NCI-H82 treated with DMSO at 0.1 percent for 48 hours (cell line): ENCODE data around the gene NOB1.

Experiments
- DNase-seq: peaks from one replicate; lab custom pipeline; 2025; ENCODE audit not compliant: unreplicated experiment; lab: John Stamatoyannopoulos, UW

NOB1 gene

DNA sequence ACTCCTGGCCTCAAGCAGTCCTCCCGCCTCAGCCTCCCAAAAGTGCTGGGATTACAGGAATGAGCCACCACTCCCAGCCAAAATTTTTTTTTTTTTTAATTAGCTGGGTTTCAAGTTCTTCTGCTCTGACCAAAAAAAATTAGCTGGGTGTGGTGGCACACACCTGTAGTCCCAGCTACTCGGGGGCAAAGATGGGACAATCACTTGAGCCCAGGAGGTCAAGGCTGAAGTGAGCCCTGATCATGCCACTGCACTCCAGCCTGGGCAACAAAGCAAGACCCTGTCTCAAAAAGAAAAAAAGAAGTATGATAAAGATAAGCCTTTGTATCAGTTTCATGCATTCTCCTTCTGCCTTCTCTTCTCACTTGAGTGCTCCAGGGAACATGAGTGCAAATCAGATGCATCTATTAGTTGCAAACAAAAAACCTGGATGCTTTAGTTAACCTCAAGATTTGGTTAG is 30.3 kb downstream of the NOB1 start:
- DNase-seq, result no peak

DNA sequence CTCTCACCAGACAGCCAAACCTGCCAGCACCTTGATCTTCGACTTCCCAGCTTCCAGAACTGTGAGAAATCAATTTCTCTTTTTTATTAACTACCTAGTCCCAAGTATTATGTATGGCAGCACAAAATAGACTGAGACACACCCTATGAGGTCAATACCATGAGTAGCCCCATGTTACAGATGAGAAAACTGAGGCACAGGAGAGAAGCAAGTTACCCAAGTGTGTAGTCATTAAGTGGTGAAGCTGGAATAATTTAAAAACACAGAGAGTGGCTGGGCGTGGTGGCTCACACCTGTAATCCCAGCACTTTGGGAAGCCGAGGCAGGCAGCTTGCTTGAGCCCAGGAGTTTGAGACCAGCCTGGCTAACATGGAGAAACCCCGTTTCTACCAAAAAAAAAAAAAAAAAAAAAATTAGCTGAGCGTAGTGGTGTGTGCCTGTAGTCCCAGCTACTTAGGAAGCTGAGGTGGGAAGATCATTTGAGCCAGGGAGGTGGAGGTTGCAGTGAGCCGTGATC is 33.2 kb downstream of the NOB1 start:
- no peak for DNase-seq

GRCh38 chr16:69720822-69721430 is 33.8 kb downstream of the NOB1 start:
- DNase-seq, result no peak

DNA sequence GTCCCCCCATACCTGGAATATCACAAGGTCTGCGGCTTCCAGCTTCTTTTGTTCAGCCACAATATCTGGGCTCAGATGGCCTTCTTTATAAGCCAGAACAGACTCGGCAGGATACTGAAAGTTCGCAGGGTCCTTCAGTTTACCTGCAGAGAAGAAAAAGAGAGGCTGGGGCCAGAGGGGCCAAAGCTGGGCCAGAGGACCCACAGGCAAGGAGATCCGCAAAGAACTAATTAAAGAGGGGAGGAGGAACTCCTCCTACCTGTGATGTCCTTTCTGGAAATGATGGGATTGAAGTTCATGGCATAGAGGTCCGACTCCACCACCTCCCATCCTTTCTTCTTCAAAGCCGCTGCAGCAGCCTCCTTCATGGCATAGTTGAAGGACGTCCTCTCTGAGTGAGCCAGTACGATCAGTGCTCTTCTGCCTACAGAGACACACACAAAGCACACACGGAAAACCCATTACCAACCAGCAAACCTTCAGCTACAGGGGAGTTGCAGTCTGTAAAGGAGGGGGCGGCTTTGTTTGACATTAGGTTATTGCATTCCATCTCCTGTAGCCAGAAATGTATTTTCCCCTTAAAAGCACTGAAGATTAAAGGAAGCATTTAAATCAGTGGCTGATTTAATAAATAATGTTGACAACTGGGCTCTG is 36.5 kb downstream of the NOB1 start:
- DNase-seq, result no peak

DNA sequence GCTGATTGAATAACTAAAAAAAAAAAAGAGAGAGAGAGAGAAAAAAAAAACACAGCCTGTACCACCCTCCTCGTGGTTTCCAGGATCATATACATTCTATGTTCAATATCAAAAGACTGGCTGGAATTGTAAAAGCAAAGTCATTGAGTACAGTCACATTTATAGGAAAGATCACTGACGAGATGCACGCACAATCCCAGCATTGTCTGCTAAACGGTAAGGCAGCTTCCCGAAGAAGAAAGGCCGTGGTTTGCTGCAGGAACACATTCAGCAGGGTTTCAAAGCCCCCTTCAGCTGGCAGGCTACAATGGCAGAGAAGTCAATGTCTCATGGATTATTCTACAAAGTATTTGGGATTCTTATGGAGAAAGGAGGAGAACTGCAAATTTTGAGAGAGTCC is 37.7 kb downstream of the NOB1 start:
- no peak for DNase-seq

- DNase-seq, result no peak
These were observed 41.7 kb downstream of the NOB1 start for GRCh38 chr16:69712914-69713581.

DNA sequence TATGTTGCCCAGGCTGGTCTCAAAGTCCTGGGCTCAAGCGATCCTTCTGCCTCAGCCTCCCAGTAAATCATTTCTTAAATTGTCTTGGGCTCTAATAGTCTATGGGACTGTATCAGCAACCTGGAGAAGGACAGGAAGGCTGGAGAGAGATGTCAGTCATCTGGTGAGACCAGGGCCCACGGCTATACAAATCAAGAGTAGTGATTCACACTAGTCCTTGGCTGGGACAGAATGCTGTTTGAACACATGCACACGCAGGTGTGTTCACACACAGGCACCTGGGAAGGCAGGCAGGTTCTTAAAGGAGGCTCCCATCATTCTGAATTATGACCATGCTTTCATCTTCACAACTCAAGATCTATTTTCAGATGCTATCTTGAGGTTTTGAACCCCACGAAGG is 42.4 kb downstream of the NOB1 start:
- no peak for DNase-seq

DNA sequence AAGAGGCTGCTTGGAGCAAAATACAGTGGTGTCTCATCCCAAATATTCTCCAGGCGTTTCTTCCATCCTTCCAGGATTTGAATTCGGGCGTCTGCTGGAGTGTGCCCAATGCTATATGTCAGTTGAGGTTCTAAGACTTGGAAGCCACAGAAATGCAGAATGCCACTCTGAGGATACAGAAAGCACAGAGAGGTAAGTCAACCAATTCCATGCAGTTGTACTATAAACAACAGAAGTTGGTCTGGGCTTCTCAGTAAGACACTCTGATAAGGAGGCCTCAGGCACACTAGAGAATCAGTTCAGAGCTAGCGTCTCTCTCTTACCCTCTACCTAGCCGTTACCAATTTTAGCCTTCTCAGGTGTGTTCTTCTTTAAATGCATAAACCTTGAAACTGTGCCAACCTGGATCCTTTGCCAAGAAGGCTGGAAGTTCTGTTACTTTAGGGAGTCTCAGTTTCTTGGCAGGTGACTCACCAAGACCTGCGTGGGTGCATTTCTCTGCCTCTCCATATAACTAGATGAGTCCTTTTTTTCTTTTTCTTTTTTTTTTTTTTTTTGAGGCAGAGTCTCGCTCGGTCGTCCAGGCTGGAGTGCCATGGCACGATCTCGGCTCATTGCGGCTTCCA is 43.5 kb downstream of the NOB1 start:
- no peak for DNase-seq

DNA sequence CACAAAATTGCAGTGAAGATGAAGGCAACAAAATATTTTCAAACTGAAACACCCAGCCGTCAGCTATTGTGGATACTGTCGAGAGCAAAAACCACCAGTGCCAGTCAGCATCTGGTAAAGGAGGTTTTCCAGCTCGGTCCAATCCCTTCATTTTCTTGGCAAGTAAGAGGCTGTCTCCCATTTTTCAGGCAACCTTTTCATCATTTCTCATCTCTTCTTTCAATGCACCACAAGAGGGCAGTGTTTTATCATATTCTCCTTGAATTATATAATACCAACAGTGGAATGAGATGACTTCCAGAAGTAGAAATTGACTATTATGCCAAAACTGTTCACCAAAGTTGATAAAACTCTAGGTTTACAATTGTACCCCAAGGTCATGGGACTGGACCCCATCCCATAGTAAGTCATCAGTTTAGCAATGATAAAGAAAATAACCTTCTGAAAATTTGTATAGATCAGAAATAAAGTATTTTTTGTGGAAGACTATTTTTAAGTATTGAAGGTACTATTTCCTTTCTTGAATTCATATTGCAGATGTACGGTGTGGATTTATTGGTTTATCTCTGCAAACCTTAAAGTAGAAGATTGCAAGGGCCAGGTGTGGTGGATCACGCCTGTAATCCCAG is 45.2 kb downstream of the NOB1 start:
- peak; percentile 34 for DNase-seq

DNA sequence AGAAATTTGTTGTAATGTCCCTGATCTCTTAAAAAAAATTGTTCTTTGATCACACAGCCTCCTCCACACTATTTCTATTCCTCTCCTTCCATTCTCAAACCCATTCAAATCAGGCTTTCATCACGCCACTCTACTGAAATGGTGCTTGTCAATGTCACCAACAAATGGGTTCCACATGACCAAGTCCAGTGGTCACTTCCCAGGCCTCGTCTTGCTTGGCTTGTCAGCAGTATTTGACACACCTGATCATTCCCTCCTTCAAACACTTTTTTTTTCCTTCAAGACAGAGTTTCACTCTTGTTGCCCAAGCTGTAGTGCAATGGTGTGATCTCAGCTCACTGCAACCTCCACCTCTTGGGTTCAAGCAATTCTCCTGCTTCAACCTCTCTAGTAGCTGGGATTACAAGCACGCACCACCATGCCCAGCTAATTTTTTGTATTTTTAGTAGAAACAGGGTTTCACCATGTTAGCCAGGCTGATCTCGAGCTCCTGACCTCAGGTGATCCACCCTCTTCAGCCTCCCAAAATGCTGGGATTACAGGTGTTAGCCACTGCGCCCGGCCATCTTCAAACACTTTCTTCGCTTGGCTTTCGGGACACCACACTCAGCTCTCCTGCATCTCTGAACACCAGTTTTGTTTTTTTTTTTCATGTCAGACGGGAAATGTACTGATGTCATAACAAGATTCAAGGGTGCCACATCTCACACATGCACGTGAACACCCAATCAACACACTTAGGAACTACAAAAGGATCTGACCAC is 46.6 kb downstream of the NOB1 start:
- DNase-seq, result no peak

DNA sequence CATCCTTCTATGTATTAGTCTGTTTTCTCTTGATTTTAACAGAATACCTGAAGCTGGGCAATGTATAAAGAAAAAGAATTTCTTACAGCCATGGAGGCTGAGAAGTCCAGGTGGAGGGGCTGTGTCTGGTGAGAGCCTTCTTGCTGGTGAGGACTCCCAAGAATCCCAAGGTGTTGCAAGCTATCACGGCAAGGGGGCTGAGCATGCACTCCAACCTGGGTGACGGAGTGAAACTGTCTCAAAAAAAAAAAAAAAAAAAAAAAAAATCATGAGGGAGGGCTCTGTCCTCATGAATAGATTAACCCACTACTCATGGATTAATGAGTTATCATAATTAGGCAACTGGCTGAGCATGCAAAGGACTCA is 47.8 kb downstream of the NOB1 start:
- DNase-seq, result no peak

DNA sequence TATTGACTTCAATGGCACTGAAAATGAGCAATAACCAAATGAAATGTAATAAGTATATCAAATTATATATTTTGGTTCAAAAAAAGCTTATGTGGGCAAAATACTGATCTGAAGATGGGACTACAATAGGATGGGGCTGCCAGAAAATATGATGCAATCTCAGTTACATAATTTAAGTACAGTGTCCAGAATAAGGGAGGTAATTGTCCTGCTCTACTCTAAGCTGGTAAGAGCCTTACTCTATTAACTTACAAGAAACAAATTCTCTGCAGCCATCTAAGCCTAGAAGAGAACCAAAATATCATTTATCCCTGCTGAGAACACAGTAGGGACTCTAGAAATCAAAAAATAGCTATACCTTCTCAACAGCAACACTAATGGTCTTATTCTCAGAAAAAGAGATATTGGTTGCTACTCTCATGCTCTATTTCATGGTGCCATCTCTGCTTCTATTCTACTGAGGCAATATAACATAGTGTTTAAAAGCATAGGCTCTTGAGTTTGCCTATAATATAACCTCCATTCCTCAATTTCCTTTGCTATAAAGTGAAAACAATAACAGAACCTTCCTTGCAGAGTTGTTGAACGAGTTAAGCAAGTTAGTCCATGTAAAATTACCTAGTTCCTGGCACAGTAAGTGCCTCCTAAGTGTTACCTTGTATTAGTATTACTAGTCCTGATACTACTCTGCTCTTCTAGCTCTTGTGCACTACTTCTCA is 48.3 kb downstream of the NOB1 start:
- no peak for DNase-seq

DNA sequence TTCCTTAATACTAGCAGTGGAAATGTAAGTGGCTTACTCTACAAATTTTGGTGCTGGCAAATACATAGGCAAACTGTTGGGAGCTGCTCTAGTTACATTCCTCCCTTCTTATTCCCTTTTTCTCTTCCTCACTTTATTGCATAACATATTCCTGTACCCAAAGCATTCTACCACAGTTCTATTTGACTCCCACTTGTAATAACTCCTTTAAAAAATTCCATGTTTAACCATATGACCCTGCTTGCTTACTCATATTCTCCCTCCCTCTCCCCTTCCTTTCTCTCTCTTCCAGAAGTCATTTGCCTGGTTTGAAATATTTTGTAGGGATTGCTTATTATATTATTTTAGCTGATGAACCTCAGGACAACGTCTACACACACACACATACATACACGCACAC is 51.1 kb downstream of the NOB1 start:
- DNase-seq, result no peak

GRCh38 chr16:69701866-69702265 is 52.9 kb downstream of the NOB1 start:
- no peak for DNase-seq

- DNase-seq, result no peak
These were observed 53.3 kb downstream of the NOB1 start for GRCh38 chr16:69701452-69701851.

DNA sequence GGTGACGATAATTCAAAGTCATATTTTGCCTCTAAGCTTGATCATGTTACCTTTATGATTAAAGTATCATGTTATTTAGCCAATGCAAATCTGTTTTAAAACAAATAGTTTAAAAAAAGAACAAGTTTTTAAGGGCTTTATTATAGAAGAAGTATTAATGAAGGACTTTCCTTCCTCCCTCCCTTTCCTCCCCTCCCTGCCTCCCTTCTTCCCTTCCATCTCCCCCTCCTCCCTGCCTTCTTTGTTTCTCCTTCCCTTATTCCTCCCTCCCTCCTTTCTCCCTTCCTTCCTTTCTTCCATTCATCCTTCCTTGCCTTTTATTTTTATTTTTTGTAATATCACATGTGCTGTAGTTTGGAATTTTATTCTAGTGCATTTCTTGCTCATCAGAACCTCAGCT is 54.8 kb downstream of the NOB1 start:
- no peak for DNase-seq

DNA sequence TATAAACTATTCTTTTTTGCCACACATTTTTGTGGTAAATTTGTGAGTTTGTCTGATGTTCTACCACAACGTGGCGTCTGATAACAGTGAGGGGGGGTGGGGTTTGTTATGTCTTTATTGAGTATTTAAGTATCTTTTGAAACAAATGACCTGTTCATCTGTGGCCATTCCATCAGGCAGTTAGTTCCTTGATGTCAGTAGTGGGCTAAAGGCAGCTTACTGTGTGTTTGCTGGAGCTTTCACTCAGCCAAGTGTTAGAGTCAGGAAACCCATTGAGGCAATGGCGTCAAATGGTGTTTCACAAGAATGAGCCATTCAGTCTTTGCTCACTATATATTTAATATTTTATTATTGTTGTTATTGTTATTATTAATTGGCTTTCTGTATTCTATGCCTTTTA is 56.3 kb downstream of the NOB1 start:
- DNase-seq, result no peak

GRCh38 chr16:69693916-69694315 is 60.8 kb downstream of the NOB1 start:
- no peak for DNase-seq

GRCh38 chr16:69691980-69692911 is 62.5 kb downstream of the NOB1 start:
- no peak for DNase-seq
